Cardiac fibroblast (primary cell): ENCODE measurements around the gene MOB4.

Source experiments
- DNase-seq, 2 donors: peaks; one replicate each; pipeline versions ENCODE4 v3.0.0 to v3.0.0-alpha.2; 2010; ENCODE audit warnings: low read depth in 2 of 2
- H3K4me3 ChIP-seq, 2 donors: replicated peaks in 1 of 2; 1 replicate in 1 of 2; 2 replicates in 1 of 2; pipeline ENCODE4 v1.5.1; 2011; ENCODE audit warnings: low read depth in 2 of 2, low read length in 2 of 2, mild to moderate bottlenecking in 2 of 2, moderate library complexity in 1 of 2
- TF ChIP-seq, protein P1 (sequence below): IDR thresholded peaks from one replicate; pipeline ENCODE4 v1.5.1; 2011; ENCODE audit warnings: low read depth, mild to moderate bottlenecking, low read length, inconsistent platforms

MOB4 gene

DNA sequence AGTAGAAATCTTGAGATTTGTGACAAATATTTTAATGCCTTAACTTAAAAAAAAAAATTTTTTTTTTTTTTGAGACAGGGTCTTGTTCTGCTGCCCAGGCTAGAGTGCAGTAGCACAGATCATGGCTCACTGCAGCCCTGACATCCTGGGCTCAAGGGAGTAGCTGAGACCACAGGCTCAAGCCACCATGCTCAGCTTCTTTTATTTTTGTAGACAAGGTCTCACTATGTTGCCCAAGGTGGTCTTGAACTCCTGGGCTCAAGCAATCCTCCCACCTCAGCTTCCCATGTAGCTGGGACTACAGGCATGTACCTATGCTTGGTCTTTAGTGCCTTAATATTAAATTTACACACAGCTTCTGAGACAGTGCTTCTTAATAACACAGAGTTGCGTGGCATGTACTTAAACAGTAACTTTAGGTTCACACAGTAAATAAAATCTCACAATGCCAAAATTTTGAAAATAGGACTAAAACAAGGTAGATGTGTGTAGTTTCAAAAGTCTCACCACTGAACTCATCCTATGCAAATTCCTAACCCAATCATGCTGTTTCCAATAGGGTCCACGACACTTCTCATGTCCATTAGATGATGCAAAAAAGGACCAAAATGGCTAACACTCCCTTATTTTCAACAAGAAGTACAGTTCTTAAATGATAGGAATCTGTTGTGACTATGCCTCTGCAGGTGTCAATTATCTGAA, 20.3 kb upstream of the MOB4 start:
- no peak overlapping the region for H3K4me3 ChIP-seq
- DNase-seq: no peak
- TF ChIP-seq, protein P1, sequence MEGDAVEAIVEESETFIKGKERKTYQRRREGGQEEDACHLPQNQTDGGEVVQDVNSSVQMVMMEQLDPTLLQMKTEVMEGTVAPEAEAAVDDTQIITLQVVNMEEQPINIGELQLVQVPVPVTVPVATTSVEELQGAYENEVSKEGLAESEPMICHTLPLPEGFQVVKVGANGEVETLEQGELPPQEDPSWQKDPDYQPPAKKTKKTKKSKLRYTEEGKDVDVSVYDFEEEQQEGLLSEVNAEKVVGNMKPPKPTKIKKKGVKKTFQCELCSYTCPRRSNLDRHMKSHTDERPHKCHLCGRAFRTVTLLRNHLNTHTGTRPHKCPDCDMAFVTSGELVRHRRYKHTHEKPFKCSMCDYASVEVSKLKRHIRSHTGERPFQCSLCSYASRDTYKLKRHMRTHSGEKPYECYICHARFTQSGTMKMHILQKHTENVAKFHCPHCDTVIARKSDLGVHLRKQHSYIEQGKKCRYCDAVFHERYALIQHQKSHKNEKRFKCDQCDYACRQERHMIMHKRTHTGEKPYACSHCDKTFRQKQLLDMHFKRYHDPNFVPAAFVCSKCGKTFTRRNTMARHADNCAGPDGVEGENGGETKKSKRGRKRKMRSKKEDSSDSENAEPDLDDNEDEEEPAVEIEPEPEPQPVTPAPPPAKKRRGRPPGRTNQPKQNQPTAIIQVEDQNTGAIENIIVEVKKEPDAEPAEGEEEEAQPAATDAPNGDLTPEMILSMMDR: no peak

DNA sequence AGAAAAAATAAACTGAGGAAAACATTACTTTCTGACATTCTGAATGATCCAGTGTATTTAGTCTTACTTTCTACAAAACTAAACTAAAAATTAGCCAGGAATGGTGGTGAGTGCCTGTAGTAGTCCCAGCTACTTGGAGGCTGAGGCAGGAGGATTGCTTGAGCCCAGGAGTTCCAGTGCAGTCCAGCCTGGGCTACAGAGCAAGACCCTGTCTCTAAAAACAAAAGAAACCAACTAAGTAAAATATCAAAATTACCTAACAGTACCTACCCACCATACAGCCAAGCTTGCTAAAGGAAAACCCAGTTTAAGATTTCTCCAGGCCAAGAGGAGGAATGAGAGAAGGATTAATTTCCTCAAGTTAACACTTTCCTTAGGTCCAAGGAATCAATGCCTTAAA, 19.2 kb upstream of the MOB4 start:
- TF ChIP-seq, protein P1: no peak
- H3K4me3 ChIP-seq: no peak overlapping the region
- DNase-seq: no peak

DNA sequence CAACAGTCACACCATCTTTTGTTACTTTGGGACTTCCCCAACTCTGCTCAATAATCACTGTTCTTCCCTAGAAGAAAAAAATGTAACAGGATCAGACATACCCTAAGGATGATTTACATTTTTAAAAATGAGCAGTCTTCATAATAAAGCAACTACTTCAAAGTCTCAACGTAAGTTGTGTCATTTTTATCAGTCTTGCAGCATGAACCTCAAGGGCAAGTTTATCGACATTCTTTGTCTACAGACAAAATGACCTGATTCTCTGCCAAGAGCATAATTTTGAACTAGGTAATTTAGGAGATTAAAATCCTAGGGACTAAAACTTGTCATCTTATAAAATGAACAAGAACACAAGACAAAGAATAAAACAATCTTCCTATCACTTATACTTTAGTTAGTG, 18.5 kb upstream of the MOB4 start:
- no peak for DNase-seq
- TF ChIP-seq, protein P1: no peak
- no peak overlapping the region for H3K4me3 ChIP-seq

DNA sequence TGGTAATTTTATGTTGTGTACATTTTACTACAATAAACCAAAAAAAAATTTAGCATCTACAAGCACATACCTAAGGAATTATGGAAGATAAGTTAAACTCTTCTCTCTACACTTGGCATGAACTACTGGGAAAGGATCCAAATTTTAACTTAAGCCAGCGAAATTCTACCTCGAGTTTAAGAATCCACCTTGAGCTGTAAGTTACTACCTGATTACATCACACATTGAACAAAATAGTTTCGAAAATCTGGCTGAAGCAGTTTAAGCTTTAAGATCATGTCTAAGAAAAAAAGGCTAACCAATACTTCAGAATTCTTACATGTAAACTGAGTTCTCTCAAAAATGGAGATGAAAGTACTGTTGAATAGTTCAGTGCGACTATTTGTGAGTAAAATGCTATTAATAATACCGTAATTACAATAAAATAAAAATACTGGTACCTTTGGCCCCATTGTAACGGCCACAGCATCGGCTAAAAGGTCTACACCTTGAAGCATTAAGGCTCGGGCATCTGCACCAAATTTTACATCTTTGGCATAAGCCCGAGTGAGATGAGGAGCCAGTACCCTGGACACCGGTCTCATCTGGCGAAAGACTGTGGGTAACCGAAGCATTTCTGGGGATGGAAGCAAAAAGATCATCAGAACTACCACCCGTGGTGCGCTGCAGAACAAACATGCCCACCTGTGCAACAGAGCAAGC, 17.5 kb upstream of the MOB4 start:
- DNase-seq: peak; percentile 11

DNA sequence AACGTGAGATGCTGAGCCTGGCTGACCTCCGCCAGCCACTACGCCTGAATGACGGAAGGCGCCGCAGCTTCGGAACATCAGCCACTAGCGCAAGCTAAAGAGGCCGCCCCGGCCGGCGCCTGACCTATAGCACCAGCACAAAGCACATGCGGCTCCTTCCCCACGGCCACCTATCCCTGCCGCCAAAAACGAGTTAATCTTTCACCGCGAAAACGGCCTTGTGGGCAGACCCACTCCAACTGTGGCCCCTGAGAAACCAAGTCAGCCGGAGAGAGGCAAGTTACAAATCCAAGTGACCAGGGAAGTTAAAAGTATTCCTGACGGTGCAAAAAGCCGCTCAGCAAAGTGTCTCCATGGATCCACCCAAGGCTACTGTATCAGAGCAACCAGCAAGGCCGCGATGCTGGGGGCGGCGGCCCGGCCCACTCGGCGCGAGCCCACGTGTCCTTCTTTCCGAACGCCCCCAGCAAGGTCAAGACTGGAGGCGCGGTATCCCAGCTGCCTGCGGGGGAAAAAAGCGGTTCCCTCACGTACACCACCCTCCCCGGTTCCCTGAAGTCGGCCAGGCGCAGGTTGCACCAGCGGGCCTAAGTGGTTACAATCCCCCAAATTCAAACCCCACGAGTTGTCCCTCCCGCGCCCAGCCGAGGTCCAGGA, 16.8 kb upstream of the MOB4 start:
- peak overlapping the region; percentile 81 to 85 for H3K4me3 ChIP-seq
- TF ChIP-seq, protein P1: no peak
- DNase-seq: peak; percentile 55 to 57

More for the DNA sequence above, 17.5 kb upstream of the MOB4 start:
- TF ChIP-seq, protein P1: no peak
- H3K4me3 ChIP-seq: peak overlapping the region; percentile 81 to 85

DNA sequence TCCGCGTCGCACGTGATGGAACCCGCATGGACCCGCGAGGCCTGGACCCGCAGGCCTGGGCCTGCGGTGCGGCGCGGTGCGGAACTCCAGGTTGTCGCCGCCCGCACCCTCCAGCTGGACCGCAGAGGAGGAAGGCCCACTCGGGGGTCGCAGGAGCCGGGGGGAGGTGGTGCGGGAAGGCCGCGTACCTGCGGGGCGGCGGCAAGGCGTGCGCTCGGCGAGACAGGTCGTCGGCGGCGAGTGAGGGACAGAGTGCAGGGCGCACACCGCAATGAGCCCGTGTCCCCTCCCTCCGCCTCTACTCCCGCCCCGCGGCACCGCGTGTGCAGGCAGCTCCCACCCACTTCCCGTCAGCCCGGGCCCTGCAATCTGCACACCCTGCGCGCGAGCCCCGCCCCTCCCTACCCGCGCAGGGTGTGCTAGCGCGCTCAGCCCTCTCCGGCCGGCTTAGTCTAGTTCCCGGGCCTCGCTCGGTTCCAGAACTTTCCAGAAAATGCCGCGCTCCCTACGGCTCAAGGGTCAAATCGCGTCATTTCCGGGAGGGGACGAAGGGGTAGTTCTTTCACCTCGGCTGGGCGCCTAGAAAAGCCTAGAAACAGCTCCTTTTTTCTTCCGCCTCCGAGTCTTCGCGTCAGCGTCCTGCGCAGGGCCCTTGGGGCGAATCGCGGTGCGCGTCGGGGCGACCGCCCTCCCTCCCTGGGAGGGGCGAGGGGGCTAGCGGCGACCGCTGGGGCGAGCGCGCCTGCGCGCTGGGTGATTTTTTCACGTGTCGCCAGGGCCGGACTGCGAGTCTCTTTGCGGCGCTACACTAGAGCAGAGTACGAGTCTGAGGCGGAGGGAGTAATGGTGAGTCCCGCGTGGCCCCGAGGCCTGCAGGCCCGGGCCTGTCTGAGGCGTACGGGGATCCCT, 16.0 kb upstream of the MOB4 start, which contains the start of the genes HSPD1 and HSPE1:
HSPD1 (minus strand) TSS at position 247 of the 909 bp plus-strand sequence. CDS start 992 bp downstream, outside the sequence.
HSPE1 (plus strand) TSS at position 786 of the 909 bp plus-strand sequence; CDS start at position 844, 58 bp downstream.
- DNase-seq: peak; percentile 100
- TF ChIP-seq, protein P1: no peak
- H3K4me3 ChIP-seq: peak within 1 kb of the TSS; percentile 81 to 85
